ENCODE measurements around the gene MT1B. TPM values are rescaled to one million over a fixed set of nuclear protein-coding genes. Genes with fewer than 3 reads are reported as not detected.

The MT1B gene
- total and polyA plus RNA-seq, 9 of the 15 experiments (the other 6 are each of a cell fraction or from before 2014, with no cell fraction given): not detected

DNA sequence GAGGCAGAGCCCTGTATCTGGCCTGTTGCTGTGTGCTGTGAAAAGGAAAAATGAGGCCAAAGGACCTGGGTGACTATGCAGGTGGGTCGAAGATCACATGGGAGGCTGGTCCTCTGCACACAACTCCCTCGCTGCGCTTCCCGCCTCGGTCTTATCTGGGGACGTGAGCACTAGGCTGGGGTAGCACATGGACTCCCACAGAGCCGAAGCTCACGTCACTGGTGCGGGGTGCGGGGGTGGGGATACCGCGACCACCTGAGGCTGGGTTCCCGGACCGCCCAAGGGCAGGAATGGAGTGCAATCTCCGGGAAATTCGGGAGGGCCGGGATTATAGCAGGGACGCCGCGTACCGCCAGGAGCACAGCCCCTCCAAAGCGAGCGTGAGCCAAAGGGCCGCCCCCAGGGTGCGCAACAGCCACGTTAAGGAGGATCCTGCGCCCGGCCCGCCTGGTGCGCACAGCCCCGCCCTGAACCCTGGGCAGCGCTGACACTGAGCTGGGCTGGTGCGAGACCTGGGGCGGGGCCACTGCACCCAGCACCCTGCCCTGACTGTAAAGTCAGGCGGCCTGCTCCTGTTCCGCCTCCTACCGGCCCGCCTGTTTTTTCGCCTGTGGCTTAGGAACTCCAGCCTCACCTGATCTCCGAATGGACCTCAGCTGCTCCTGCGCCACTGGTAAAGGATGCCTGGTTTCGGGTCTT is 8.5 kb upstream of the MT1B start (continued):
- TF ChIP-seq, protein P1, sequence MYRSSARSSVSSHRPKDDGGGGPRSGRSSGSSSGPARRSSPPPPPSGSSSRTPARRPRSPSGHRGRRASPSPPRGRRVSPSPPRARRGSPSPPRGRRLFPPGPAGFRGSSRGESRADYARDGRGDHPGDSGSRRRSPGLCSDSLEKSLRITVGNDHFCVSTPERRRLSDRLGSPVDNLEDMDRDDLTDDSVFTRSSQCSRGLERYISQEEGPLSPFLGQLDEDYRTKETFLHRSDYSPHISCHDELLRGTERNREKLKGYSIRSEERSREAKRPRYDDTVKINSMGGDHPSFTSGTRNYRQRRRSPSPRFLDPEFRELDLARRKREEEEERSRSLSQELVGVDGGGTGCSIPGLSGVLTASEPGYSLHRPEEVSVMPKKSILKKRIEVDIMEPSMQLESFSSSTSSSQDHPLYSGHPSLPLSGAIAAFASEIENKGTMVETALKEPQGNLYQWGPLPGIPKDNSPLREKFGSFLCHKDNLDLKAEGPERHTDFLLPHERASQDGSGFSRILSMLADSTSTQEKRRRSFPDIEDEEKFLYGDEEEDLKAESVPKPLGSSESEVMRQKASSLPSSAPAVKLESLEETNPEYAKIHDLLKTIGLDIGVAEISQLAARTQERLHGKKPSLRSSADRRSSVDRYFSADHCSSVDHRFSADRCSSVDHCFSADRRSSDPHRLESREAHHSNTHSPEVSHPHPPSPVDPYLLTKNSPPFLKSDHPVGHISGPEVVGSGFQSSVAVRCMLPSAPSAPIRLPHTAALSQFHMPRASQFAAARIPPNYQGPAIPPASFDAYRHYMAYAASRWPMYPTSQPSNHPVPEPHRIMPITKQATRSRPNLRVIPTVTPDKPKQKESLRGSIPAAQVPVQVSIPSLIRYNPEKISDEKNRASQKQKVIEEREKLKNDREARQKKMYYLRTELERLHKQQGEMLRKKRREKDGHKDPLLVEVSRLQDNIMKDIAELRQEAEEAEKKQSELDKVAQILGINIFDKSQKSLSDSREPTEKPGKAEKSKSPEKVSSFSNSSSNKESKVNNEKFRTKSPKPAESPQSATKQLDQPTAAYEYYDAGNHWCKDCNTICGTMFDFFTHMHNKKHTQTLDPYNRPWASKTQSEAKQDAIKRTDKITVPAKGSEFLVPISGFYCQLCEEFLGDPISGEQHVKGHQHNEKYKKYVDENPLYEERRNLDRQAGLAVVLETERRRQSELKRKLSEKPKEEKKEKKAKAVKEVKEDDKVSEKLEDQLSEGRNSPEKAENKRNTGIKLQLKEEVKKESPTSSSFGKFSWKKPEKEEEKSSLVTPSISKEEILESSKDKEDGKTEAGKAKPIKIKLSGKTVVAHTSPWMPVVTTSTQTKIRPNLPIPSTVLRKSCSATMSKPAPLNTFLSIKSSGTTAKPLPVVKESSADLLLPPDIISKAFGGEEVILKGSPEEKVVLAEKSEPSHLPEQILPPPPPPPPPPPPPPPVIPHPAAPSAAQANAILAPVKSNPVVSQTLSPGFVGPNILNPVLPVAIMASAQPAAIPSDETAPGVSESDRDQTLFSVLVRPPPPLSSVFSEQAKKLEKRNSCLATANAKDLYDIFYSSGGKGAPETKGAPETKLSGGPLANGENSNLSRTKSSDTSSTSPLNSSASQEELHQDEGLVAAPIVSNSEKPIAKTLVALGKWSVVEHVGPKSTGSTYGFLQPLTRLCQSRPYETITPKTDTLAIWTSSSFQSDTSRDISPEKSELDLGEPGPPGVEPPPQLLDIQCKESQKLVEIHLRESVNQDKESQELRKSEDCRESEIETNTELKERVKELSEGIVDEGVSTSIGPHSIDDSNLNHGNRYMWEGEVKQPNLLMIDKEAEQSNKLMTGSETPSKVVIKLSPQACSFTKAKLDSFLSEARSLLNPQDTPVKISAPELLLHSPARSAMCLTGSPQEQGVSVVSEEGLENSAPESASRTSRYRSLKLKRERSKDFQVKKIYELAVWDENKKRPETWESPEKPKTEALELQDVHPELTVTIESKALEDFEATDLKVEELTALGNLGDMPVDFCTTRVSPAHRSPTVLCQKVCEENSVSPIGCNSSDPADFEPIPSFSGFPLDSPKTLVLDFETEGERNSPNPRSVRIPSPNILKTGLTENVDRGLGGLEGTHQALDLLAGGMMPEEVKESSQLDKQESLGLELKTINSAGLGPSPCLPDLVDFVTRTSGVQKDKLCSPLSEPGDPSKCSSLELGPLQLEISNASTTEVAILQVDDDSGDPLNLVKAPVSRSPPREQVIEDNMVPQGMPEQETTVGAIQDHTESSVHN (IDR thresholded peaks at IDR 0.05; ENCODE audit: borderline replicate concordance in 1 of 2, low read depth in 1 of 2): no peak
- no peak for TF ChIP-seq ZNF184 (CRISPR knock-in tag; IDR thresholded peaks at IDR 0.05)
- no peak for TF ChIP-seq HLTF (IDR thresholded peaks at IDR 0.05)
- no peak for TF ChIP-seq PYGO2 (tag; IDR thresholded peaks at IDR 0.05)
- TF ChIP-seq, protein P2, sequence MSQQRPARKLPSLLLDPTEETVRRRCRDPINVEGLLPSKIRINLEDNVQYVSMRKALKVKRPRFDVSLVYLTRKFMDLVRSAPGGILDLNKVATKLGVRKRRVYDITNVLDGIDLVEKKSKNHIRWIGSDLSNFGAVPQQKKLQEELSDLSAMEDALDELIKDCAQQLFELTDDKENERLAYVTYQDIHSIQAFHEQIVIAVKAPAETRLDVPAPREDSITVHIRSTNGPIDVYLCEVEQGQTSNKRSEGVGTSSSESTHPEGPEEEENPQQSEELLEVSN (IDR thresholded peaks at IDR 0.05; ENCODE audit: borderline replicate concordance in 1 of 2, extremely low read depth in 1 of 2, insufficient read depth in 1 of 2, insufficient read length in 1 of 2, low read depth in 1 of 2, low read length in 1 of 2, poor library complexity in 1 of 2, severe bottlenecking in 1 of 2): peak; percentile 74 to 94
- no peak for TF ChIP-seq RBBP5 (IDR thresholded peaks at IDR 0.05; ENCODE audit: borderline replicate concordance, insufficient read depth, low read length, poor library complexity, severe bottlenecking)
- TF ChIP-seq KDM2B (CRISPR knock-in tag; IDR thresholded peaks at IDR 0.05): no peak
- 0 out of 2 replicates have a peak, but pooled peaks have one; percentile 4 for TF ChIP-seq TCF3 (CRISPR knock-in tag; IDR thresholded peaks at IDR 0.05)
- no peak for TF ChIP-seq ZNF766 (CRISPR knock-in tag; conservative IDR thresholded peaks at IDR 0.05)
- no peak for TF ChIP-seq PCBP2 (IDR thresholded peaks at IDR 0.05; ENCODE audit: low read depth, low read length, poor library complexity, severe bottlenecking)
- TF ChIP-seq, protein P3, sequence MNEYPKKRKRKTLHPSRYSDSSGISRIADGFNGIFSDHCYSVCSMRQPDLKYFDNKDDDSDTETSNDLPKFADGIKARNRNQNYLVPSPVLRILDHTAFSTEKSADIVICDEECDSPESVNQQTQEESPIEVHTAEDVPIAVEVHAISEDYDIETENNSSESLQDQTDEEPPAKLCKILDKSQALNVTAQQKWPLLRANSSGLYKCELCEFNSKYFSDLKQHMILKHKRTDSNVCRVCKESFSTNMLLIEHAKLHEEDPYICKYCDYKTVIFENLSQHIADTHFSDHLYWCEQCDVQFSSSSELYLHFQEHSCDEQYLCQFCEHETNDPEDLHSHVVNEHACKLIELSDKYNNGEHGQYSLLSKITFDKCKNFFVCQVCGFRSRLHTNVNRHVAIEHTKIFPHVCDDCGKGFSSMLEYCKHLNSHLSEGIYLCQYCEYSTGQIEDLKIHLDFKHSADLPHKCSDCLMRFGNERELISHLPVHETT (CRISPR knock-in tag; conservative IDR thresholded peaks at IDR 0.05 in 1 of 2, IDR thresholded peaks at IDR 0.05 in 1 of 2): no peak
- no peak for TF ChIP-seq ERF (CRISPR knock-in tag; IDR thresholded peaks at IDR 0.05)
- no peak for TF ChIP-seq FOXP1 (CRISPR knock-in tag; IDR thresholded peaks at IDR 0.05)
- TF ChIP-seq CXXC5 (CRISPR knock-in tag; IDR thresholded peaks at IDR 0.05): peak; percentile 32
- TF ChIP-seq SREBF1 (IDR thresholded peaks at IDR 0.05; ENCODE audit: borderline replicate concordance, low read depth, low read length): no peak
- TF ChIP-seq POLR3G (IDR thresholded peaks at IDR 0.05; ENCODE audit: extremely low read depth, insufficient read length, insufficient replicate concordance): no peak
